GM18505 (cell line): ENCODE results near the gene ARHGAP29.

Experiments used
- ATAC-seq: cut with Tn5 transposase; IDR thresholded peaks from one replicate; pipeline ENCODE4 v1.9.1; 2021; ENCODE audit not compliant: unreplicated experiment
- POLR2A ChIP-seq: IDR thresholded peaks from 4 replicates; pipeline ENCODE4 v1.6.1; 2011; ENCODE audit warnings: borderline replicate concordance; ENCODE audit not compliant: insufficient read depth, insufficient read length; ENCODE audit errors: extremely low read depth

Gene ARHGAP29

DNA sequence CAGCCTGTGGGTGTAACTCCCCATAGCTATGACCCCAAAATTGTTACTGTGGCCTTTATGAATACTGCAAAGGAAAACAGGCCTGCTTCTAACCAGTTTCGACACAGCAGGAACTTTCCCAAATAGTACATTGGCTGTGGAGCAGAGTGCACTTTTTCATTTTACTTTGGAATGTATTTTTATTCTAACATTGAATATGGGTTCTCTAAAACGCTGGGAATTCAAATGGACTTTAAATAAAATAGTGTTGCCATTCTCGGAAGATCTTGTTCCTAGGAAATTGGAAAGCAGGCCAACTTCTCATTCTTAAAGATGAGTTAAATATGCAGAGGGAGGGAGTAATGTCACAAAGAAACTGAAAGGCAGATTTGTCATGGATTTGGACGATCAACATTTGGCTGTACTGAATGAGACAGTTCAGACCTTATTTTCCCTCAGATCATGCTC lies 39.6 kb upstream of the ARHGAP29 start:
- ATAC-seq, result no peak
- TF ChIP-seq POLR2A, result no peak

GRCh38 chr1:94275083-94275482 lies 37.7 kb upstream of the ARHGAP29 start:
- no peak for TF ChIP-seq POLR2A

GRCh38 chr1:94274561-94274960 lies 37.2 kb upstream of the ARHGAP29 start:
- no peak for ATAC-seq
- TF ChIP-seq POLR2A, result no peak

More at GRCh38 chr1:94275083-94275482, 37.7 kb upstream of the ARHGAP29 start:
- ATAC-seq, result no peak

DNA sequence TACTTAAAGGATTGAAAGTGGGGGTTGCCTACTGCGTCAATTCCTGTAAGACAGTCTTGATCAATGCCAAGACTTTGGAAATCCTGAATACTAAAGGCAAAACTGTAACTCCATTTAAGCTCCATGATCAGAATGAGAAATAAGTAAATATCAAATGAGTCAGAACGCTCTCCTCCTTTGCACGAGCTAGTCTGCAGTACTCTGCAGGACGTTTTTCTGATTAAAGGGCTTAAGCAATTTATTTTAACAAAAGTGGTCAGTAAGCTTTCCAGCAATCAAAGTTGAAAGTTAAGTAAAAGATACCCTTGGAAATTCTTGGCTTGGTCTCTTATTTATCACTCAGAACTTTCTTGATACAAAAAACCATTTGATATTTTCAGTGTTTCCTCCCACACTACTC lies 35.7 kb upstream of the ARHGAP29 start:
- TF ChIP-seq POLR2A, result no peak
- ATAC-seq, result no peak

DNA sequence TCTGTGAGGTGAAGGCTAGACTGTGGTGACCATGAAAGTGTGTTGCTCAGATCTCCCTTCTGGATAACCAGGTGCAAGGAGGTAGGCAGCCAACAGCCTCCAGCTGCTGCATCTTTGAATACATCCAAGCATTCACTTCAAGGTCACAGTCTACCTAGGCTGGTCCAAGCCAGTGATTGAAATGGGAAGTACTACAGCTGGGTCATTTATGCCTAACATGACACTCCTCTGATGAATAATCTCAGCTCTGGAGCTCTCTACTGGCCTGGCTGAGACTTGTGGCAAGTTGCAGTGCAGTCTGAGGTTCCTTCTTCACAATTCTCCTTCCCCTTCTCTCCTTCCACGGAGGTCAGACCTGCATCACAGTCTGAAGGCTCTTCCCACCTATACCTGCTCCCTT lies 35.0 kb upstream of the ARHGAP29 start:
- ATAC-seq, result no peak

DNA sequence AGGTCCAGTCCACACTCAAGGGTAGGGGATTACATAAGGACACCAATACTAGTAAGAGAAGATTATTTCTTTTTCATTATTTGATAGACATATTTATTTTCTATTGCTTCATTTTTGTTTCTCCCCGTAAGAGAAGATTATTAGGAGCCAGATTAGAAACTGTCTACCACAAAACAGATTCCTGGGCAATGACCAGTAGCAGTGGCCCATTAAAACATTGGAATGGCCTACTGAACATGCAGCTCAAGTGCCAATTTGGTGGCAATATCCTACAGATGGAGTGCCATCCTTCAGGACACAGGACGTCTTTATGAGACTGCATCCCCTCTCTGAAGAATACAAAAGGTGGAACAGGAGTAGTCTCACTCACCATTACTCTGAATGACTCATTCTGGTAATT lies 34.0 kb upstream of the ARHGAP29 start:
- ATAC-seq, result no peak
- no peak for TF ChIP-seq POLR2A

More for the DNA sequence above, 35.0 kb upstream of the ARHGAP29 start:
- no peak for TF ChIP-seq POLR2A

DNA sequence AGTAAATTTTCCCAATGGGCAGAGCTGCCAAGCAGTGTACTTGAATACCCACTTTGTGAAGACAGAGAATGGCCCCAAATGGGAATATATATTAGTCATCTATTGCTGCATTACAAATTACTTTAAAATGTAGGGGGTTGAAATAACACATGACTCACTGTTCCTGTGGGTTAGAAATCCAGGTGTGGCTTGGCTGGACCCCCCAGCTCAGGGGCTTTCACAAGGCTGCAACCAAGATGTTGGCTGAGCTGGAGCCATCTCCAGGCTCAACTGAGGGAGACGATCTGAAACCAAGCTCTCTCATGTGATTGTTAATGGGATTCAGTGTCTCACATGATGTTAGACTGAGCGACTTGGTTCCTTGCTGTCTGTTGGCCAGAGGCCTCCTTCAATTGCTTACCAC lies 33.4 kb upstream of the ARHGAP29 start:
- TF ChIP-seq POLR2A, result no peak
- ATAC-seq, result no peak

DNA sequence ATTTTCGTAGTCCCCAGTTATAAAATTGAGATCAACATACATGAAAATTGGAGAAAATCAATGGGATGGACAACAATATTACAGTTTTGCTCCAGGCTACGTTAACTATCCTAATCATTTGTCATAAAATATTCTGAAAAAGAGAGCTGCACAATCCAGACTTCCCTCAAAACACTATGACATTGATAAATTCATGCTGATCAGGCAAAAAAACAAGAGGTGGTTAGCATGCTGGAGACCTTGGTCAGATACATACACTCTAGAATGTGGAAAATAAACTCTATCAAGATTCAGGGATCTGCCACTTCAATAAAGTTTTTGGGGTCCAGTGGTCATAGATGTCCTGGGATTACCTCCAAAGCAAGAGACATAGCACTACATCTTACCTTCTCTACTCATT lies 32.5 kb upstream of the ARHGAP29 start:
- ATAC-seq, result no peak

GRCh38 chr1:94265906-94266305 lies 28.5 kb upstream of the ARHGAP29 start:
- no peak for ATAC-seq
- no peak for TF ChIP-seq POLR2A

More for the DNA sequence above, 32.5 kb upstream of the ARHGAP29 start:
- no peak for TF ChIP-seq POLR2A

GRCh38 chr1:94265011-94265422 lies 27.6 kb upstream of the ARHGAP29 start:
- ATAC-seq, result no peak
- TF ChIP-seq POLR2A, result no peak

- ATAC-seq, result no peak
- no peak for TF ChIP-seq POLR2A
Measured at GRCh38 chr1:94260635-94261387, 23.4 kb upstream of the ARHGAP29 start.

- ATAC-seq, result no peak
- TF ChIP-seq POLR2A, result no peak
Measured at GRCh38 chr1:94259635-94260289, 22.4 kb upstream of the ARHGAP29 start.

GRCh38 chr1:94258873-94259331 lies 21.5 kb upstream of the ARHGAP29 start:
- no peak for TF ChIP-seq POLR2A
- ATAC-seq, result no peak

- TF ChIP-seq POLR2A, result no peak
- ATAC-seq, result no peak
Measured at GRCh38 chr1:94257444-94257843, 20.1 kb upstream of the ARHGAP29 start.
